NCI-H1694 treated with DMSO at 0.1 percent for 48 hours (cell line): ENCODE results near the gene ANKRD13B.
"Not testable (repeated sequence)": the region's sequence is repeated elsewhere in the genome, so short reads cannot be mapped to it uniquely, and the experiment has no call there.

Experiments
- DNase-seq: peaks from one replicate; lab custom pipeline; 2025; lab: John Stamatoyannopoulos, UW

ANKRD13B gene

DNA sequence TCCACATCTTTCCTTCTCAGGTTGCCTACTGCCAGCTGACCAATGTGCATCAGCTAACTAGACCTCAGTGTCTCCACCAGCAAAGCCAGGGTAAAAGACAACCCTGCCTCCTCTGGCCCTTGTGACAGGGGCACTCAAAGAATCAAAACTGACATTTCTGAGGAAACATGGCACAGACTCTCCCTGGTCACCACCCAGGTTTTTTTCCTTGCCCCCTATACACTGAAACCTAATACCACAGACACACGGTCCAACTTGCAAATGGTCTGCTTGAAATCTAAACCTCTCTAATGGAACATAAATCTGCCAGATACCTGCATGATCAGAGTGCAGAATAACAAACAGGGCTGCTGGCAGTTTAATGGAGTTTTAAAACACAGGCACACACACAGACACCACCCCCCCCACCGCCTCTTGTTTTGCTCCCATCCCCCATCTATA is 49.3 kb downstream of the ANKRD13B start:
- DNase-seq = no peak

DNA sequence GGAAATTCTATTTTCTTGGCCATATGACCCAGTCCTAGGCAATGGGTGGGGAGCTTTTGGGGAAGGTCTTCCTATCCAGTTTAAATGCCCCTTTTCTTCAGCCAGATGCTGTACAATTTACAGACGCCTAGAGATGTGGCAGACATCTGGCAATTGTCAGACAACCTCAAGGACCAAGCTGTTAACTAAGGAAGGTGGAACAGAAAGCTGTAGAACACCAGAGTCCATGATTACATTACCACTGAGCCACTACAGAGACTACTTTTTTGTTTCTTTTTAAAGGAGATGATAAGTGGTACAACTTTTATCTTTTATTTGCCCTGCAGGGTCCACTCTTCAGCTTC is 50.9 kb downstream of the ANKRD13B start:
- no peak for DNase-seq

DNA sequence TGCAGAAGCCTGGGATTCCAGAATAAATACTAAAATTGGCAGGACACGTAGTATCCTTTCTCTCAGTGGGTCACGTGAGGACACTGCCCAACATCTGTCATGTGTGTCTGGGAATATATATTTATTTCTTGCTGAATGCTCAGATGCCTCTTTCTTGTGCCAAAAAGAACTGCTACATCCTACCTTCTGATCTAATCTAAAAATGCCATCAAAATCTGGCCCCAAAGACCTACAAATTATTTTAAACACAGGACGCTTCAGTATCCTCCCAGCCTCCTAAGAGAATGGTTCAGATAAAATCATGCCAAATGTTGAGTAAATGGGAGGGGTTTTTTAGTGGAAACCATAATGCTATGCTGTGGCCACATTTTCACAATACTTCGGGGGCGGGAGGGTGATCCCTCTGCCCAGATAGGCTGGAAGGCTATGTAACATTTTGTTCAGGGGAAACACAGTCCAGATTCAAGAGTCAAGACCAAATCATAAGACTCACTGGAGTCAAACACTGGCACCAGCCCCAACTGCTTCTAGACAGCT is 52.7 kb downstream of the ANKRD13B start:
- peak; percentile 83 for DNase-seq

DNA sequence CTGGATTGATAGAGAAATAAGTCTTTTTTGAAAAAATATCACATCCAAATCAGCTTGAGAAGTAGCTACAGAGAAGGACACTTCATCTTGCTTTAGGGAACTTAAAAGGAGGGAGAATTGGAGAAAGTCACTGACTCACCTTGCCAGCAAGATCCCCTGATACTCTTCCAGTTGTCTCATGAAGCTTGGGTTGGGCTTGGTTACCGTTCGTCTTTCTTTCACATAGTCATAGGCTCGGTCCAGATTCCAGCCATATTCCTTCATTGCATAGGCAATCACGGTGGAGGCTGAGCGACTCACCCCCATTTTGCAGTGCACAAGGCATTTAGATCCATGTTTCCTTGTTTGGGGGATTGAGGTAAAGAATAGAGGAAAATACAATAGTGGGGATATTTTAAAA is 55.1 kb downstream of the ANKRD13B start:
- DNase-seq = no peak

DNA sequence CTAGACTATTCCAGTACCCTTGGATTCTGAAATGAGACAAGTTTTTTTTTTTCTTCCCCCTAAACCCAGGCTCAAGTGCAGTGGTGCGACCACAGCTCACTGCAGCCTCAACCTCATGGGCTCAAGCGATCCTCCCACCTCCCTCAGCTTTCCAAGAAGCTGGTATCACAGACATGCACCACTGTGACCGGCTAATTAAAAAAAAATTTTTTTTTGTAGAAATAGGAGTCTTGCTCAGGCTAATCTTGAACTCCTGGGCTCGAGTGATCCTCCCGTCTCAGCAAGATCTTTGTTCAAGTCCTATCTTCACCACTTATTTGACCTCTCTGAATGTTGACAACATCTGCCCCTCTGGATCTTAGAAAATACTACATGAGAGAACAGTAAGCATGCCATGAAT is 56.4 kb downstream of the ANKRD13B start:
- no peak for DNase-seq

DNA sequence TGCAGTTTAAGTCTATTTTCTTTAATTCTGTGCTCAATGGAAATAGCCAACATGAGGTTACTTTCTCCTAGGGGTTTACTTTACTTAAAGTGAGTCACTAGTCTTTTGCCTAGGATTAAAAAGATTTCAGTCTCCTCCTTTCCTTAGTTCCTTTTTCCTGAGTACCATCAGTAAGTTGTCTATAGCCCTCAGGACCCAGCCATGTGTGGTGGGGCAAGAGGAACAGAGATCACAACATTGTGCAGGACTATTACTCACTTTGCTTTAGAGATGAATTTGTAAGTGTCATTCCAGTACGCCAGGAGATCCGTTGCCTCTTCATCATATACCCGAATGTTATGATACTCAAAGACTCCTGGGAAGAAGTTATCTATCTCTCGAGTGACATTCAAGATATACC is 57.5 kb downstream of the ANKRD13B start:
- no peak for DNase-seq

DNA sequence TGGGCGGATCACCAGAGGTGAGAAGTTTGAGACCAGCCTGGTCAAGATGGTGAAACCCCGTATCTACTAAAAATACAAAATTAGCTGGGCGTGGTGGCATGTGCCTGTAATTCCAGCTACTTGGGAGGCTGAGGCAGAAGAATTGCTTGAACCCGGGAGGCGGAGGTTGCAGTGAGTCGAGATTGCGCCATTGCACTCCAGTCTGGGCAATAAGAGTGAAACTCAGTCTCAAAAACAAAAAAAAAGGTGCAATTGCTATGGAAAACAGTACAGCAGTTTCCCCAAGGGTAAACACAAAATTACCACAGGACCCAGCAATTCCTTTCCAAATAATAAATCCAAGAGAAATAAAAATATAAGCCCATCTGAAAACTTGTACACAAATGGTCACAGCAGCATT is 59.0 kb downstream of the ANKRD13B start:
- not testable (repeated sequence) for DNase-seq

DNA sequence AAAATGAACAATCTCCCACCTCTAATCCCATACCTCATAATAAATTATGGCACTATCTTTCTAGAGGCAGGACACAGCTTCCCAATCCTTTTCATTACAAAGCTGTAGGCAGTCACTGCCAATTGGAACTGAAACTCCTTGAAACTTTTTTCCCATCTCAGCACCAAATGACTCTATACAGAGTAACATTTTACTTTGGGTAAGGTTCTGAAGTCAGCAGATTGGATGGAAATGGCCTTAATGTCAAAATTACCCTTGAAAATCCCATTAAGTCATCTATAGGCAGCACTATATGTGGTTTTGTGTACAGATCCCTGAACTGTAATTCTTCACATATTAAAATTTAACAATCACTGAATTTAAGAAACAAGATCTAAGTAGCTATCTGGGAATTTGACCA is 60.0 kb downstream of the ANKRD13B start:
- no peak for DNase-seq

DNA sequence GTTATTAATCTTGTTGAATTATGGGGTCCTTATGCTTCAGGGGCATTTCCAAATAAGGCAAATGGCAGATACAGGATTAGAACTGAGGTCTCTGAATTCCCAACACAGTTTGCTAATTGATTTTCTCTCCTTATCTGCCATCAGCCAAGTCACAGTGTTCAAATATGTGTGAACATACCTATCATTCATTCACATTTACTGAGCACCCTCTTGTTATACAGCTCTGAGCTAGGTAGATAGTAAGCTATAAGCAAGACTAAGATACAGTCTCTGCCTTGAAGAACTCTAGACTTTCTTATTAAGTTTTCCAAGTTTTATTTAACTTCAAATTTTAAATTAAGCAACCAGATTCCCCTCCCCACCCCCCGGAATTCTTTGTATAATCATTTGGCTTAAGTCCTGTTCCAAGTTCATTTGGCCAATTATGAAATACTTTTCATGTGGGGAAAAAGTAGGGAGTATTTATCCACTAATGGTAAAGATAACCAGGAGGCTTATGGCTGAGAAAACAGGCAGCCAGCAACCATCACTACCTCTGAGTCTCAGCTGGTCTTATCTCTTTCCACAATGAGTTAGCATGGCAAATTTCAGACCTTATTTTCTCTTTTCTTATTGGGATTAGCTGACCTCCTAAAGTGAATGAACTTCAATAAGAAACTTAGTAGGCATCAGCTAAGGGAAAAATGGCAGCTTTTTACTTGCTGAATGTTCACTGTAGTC is 61.2 kb downstream of the ANKRD13B start:
- DNase-seq = no peak

DNA sequence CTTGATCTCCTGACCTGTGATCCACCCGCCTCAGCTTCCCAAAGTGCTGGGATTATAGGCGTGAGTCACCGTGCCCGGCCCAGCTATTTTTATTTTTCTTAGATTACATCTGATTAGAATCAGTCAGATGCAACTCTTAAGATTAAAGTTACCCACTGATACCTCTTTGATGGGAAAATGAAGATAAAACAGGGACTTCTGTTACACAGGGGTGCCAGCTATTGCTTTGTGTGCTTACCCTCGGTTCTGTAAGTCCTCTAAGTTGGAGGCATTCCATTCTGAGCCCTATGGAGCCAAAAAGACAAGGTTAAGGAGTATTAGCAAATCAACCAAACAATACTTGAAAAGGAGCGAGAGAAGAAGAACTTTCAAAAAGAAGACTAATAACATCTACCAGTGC is 62.4 kb downstream of the ANKRD13B start:
- DNase-seq = no peak

DNA sequence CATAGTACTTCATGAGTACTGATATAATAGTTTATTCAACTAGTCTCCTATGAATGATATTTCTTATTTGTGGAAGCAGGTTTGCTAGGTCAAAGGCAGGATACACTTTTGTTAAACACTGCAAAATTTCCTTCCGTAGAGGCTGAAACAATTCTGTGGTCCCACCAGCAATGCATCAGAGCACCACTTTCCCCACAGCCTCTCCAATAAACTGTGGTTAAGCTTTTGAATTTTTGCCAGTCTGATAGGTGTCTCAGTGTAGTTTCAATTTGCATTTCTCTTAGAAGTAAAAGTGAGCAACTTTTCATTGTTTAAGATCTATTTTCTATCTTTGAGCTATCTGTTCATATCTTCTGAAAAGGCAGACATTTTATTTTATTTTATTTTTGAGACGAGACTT is 66.2 kb downstream of the ANKRD13B start:
- DNase-seq = no peak

DNA sequence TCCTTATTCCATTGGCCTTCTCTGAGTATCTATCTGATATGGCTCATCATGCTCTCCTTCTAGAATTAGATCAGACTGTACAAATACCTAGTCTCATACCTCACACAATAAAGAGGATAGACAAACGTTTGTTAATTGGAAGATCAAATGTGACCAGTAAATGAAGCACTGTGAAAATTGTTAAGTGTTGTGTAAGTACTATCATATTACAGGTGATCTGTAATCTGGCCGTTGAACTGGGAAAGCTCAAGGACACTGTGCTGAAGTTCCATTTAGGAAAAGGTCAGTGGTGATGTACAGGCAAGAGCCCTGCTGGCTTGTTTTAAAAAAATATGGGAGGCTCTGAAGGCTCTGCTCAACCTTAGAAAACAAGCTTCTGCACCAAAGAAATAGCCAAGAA is 68.3 kb downstream of the ANKRD13B start:
- no peak for DNase-seq

DNA sequence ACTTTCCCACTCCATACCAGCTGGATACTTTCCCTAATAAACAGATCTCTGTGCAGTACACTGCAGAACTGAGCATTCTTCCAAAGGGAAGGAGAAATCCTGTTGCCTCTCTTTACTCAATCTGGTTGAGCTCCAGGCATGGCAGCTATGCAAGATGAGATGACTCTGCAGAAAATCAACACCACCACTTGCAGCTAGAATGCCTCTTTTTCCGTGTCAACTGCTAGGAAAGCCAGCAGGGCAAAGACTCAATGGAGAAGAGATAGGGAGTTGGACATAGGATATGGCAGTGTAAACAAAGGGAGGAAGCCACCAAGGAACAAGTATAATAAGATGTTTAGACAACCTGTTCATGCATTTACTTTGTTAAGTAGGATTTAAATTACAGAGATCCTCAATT is 70.2 kb downstream of the ANKRD13B start:
- no peak for DNase-seq
